ENCODE measurements around the gene PAIP2. TPM values are rescaled to one million over a fixed set of nuclear protein-coding genes. Genes with fewer than 3 reads are reported as not detected.
"Not testable (repeated sequence)": the region's sequence is repeated elsewhere in the genome, so short reads cannot be mapped to it uniquely, and the experiment has no call there.

The PAIP2 gene
- total RNA-seq, 1 donor from 2014 or later, result 97.3 TPM

- H3K9me3 Mint-ChIP-seq, result no peaks in the 10 kb centered on the region
- peak overlapping the region; percentile 100 for H3K27ac Mint-ChIP-seq
- peaks cover 43% of the 10 kb centered on the region for H3K4me1 Mint-ChIP-seq (ENCODE audit: low read depth)
- no peak for DNase-seq (ENCODE audit: low spot score)
- peaks cover 1% of the 10 kb centered on the region for H3K36me3 Mint-ChIP-seq (ENCODE audit: low read depth)
- intact Hi-C loops (cut with micrococcal nuclease), result loop anchor here (1.0 to 5.0 kb wide), 3 partner anchors 935 to 1070 kb away; partner anchors contain the start of genes CDC25C, EGR1 and REEP2
- H3K27me3 Mint-ChIP-seq (ENCODE audit: insufficient read depth), result no peaks in the 10 kb centered on the region
- H3K4me3 Mint-ChIP-seq, result peak overlapping the region; percentile 91
Measured at GRCh38 chr5:139402561-139403158, 61.0 kb downstream of the PAIP2 start.

GRCh38 chr5:139403418-139403786 is 61.7 kb downstream of the PAIP2 start:
- Mint-ChIP-seq H3K4me1 (ENCODE audit: low read depth) (peaks cover 47% of the 10 kb centered on the region), H3K9me3 (no peaks in the 10 kb centered on the region), H3K27ac (peak overlapping the region; percentile 100), H3K36me3 (ENCODE audit: low read depth) (peaks cover 3% of the 10 kb centered on the region), H3K27me3 (ENCODE audit: insufficient read depth) (no peaks in the 10 kb centered on the region), H3K4me3 (peak overlapping the region; percentile 91)
- DNase-seq (ENCODE audit: low spot score), result no peak
- intact Hi-C loops (cut with micrococcal nuclease), result loop anchor here (1.0 to 5.0 kb wide), 3 partner anchors 936 to 1071 kb away; partner anchors contain the start of genes CDC25C, EGR1 and REEP2

GRCh38 chr5:139403787-139404483 is 62.3 kb downstream of the PAIP2 start, which contains the start of gene SPATA24:
Gene SPATA24, minus strand, starts transcription at chr5:139404089. Its CDS starts 29 bp downstream, at chr5:139404060.
- H3K4me1 Mint-ChIP-seq (ENCODE audit: low read depth), result peaks cover 47% of the 10 kb centered on the region
- intact Hi-C loops (cut with micrococcal nuclease), result loop anchor here (1.0 to 5.0 kb wide), 12 partner anchors 11 to 1072 kb away; partner anchors contain the start of genes CDC25C, DNAJC18, EGR1 and ETF1
- H3K27ac Mint-ChIP-seq, result peak within 1 kb of the TSS; percentile 100
- H3K9me3 Mint-ChIP-seq, result no peaks in the 10 kb centered on the region
- peak within 1 kb of the TSS; percentile 91 for H3K4me3 Mint-ChIP-seq
- no peaks in the 10 kb centered on the region for H3K27me3 Mint-ChIP-seq (ENCODE audit: insufficient read depth)
- H3K36me3 Mint-ChIP-seq (ENCODE audit: low read depth), result peaks cover 3% of the 10 kb centered on the region
- DNase-seq (ENCODE audit: low spot score), result peak; percentile 98

GRCh38 chr5:139404484-139404840 is 62.8 kb downstream of the PAIP2 start:
- no peaks in the 10 kb centered on the region for H3K9me3 Mint-ChIP-seq
- H3K27ac Mint-ChIP-seq, result peak overlapping the region; percentile 100

GRCh38 chr5:139406963-139407362 is 65.3 kb downstream of the PAIP2 start:
- Mint-ChIP-seq H3K9me3 (no peaks in the 10 kb centered on the region), H3K4me3 (no peak overlapping the region), H3K27me3 (ENCODE audit: insufficient read depth) (no peaks in the 10 kb centered on the region), H3K36me3 (ENCODE audit: low read depth) (peaks cover 6% of the 10 kb centered on the region), H3K4me1 (ENCODE audit: low read depth) (peaks cover 52% of the 10 kb centered on the region), H3K27ac (no peak overlapping the region)
- intact Hi-C loops (cut with micrococcal nuclease), result no loop called here
- no peak for DNase-seq (ENCODE audit: low spot score)

More at GRCh38 chr5:139404484-139404840, 62.8 kb downstream of the PAIP2 start:
- Mint-ChIP-seq H3K36me3 (ENCODE audit: low read depth) (peaks cover 3% of the 10 kb centered on the region), H3K27me3 (ENCODE audit: insufficient read depth) (no peaks in the 10 kb centered on the region), H3K4me3 (peak overlapping the region; percentile 91), H3K4me1 (ENCODE audit: low read depth) (peaks cover 42% of the 10 kb centered on the region)
- DNase-seq (ENCODE audit: low spot score), result no peak
- intact Hi-C loops (cut with micrococcal nuclease), result loop anchor here (1.0 to 5.0 kb wide), 11 partner anchors 11 to 1072 kb away; partner anchors contain the start of genes CDC25C, DNAJC18, EGR1 and ETF1

- no peaks in the 10 kb centered on the region for H3K27me3 Mint-ChIP-seq (ENCODE audit: insufficient read depth)
- no peak overlapping the region for H3K4me3 Mint-ChIP-seq
- H3K9me3 Mint-ChIP-seq, result no peaks in the 10 kb centered on the region
- peaks cover 11% of the 10 kb centered on the region for H3K36me3 Mint-ChIP-seq (ENCODE audit: low read depth)
- H3K4me1 Mint-ChIP-seq (ENCODE audit: low read depth), result peaks cover 53% of the 10 kb centered on the region
- DNase-seq (ENCODE audit: low spot score), result no peak
- intact Hi-C loops (cut with micrococcal nuclease), result no loop called here
- no peak overlapping the region for H3K27ac Mint-ChIP-seq
Measured at GRCh38 chr5:139407517-139407916, 65.9 kb downstream of the PAIP2 start.

- Mint-ChIP-seq H3K36me3 (ENCODE audit: low read depth) (peaks cover 17% of the 10 kb centered on the region), H3K4me1 (ENCODE audit: low read depth) (peaks cover 53% of the 10 kb centered on the region), H3K9me3 (no peaks in the 10 kb centered on the region), H3K27me3 (ENCODE audit: insufficient read depth) (no peaks in the 10 kb centered on the region), H3K4me3 (no peak overlapping the region), H3K27ac (no peak overlapping the region)
- DNase-seq (ENCODE audit: low spot score), result no peak
- intact Hi-C loops (cut with micrococcal nuclease), result no loop called here
Measured at GRCh38 chr5:139408191-139408590, 66.5 kb downstream of the PAIP2 start.

- H3K27ac Mint-ChIP-seq; H3K9me3 Mint-ChIP-seq; DNase-seq (ENCODE audit: low spot score); intact Hi-C loops (cut with micrococcal nuclease); H3K27me3 Mint-ChIP-seq (ENCODE audit: insufficient read depth); H3K4me3 Mint-ChIP-seq: not testable (repeated sequence)
- peaks cover 53% of the 10 kb centered on the region for H3K4me1 Mint-ChIP-seq (ENCODE audit: low read depth)
- peaks cover 25% of the 10 kb centered on the region for H3K36me3 Mint-ChIP-seq (ENCODE audit: low read depth)
Measured at GRCh38 chr5:139409116-139409515, 67.5 kb downstream of the PAIP2 start.

- no peak overlapping the region for H3K4me3 Mint-ChIP-seq
- no peaks in the 10 kb centered on the region for H3K27me3 Mint-ChIP-seq (ENCODE audit: insufficient read depth)
- H3K4me1 Mint-ChIP-seq (ENCODE audit: low read depth), result peaks cover 58% of the 10 kb centered on the region
- no peak overlapping the region for H3K27ac Mint-ChIP-seq
- H3K9me3 Mint-ChIP-seq, result no peaks in the 10 kb centered on the region
- DNase-seq (ENCODE audit: low spot score), result no peak
- intact Hi-C loops (cut with micrococcal nuclease), result loop anchor here (10.0 kb wide), 1 partner anchor 334 kb away; no protein-coding TSS in a partner anchor
- H3K36me3 Mint-ChIP-seq (ENCODE audit: low read depth), result peaks cover 30% of the 10 kb centered on the region
Measured at GRCh38 chr5:139410121-139410992, 68.7 kb downstream of the PAIP2 start.

- intact Hi-C loops (cut with micrococcal nuclease), result loop anchor here (10.0 kb wide), 1 partner anchor 334 kb away; no protein-coding TSS in a partner anchor
- no peak overlapping the region for H3K4me3 Mint-ChIP-seq
- H3K4me1 Mint-ChIP-seq (ENCODE audit: low read depth), result peaks cover 67% of the 10 kb centered on the region
- H3K36me3 Mint-ChIP-seq (ENCODE audit: low read depth), result peaks cover 30% of the 10 kb centered on the region
- no peaks in the 10 kb centered on the region for H3K27me3 Mint-ChIP-seq (ENCODE audit: insufficient read depth)
- no peak for DNase-seq (ENCODE audit: low spot score)
- no peaks in the 10 kb centered on the region for H3K9me3 Mint-ChIP-seq
- no peak overlapping the region for H3K27ac Mint-ChIP-seq
Measured at GRCh38 chr5:139410993-139411828, 69.6 kb downstream of the PAIP2 start.

GRCh38 chr5:139413153-139413552 is 71.5 kb downstream of the PAIP2 start:
- Mint-ChIP-seq H3K27ac (peak overlapping the region; percentile 94), H3K36me3 (ENCODE audit: low read depth) (peaks cover 30% of the 10 kb centered on the region), H3K4me3 (no peak overlapping the region), H3K4me1 (ENCODE audit: low read depth) (peaks cover 66% of the 10 kb centered on the region), H3K27me3 (ENCODE audit: insufficient read depth) (no peaks in the 10 kb centered on the region), H3K9me3 (no peaks in the 10 kb centered on the region)
- intact Hi-C loops (cut with micrococcal nuclease), result loop anchor here (10.0 kb wide), 1 partner anchor 332 kb away; no protein-coding TSS in a partner anchor
- no peak for DNase-seq (ENCODE audit: low spot score)

- peak overlapping the region; percentile 94 for H3K27ac Mint-ChIP-seq
- peaks cover 37% of the 10 kb centered on the region for H3K36me3 Mint-ChIP-seq (ENCODE audit: low read depth)
- peak overlapping the region; percentile 61 for H3K4me3 Mint-ChIP-seq
- H3K9me3 Mint-ChIP-seq, result no peaks in the 10 kb centered on the region
- H3K4me1 Mint-ChIP-seq (ENCODE audit: low read depth), result peaks cover 73% of the 10 kb centered on the region
- intact Hi-C loops (cut with micrococcal nuclease), result loop anchor here (2.0 to 10.0 kb wide), 3 partner anchors 99 to 331 kb away; no protein-coding TSS in a partner anchor
- no peak for DNase-seq (ENCODE audit: low spot score)
- no peaks in the 10 kb centered on the region for H3K27me3 Mint-ChIP-seq (ENCODE audit: insufficient read depth)
Measured at GRCh38 chr5:139413963-139414362, 72.3 kb downstream of the PAIP2 start.

All from activated T-helper 1 cell treated with anti-CD3 and anti-CD28 coated beads, Interleukin-12 subunit alpha, Interleukin-12 subunit beta, Interleukin-2, Interleukin-4 antibody, amounts not matched to agents 30 ng/mL and 10 ng/mL and 1 ng/mL, durations not matched to agents 14 hours and 24 hours and 36 hours (primary cell).